Stimulated activated CD4-positive, alpha-beta T cell treated with anti-CD3 and anti-CD28 coated beads, Interleukin-1b, Interleukin-23, amount 100 ng/mL, for 24 hours (primary cell): ENCODE measurements around the gene CAT.

ENCODE experiments used
- DNase-seq, 4 experiments: peaks; one replicate each; pipeline ENCODE4 v3.0.0-alpha.2; 2020; ENCODE audit warnings: low read depth in 4 of 4, low spot score in 1 of 4

CAT gene

GRCh38 chr11:34459507-34460162, 20.9 kb downstream of the CAT start:
- no peak for DNase-seq

GRCh38 chr11:34460278-34460677, 21.5 kb downstream of the CAT start:
- no peak for DNase-seq

- no peak for DNase-seq
These were observed 22.5 kb downstream of the CAT start for GRCh38 chr11:34461215-34461614.

GRCh38 chr11:34464591-34465051, 25.9 kb downstream of the CAT start:
- no peak for DNase-seq

GRCh38 chr11:34466802-34467488, 28.2 kb downstream of the CAT start:
- no peak for DNase-seq

GRCh38 chr11:34468209-34468841, 29.6 kb downstream of the CAT start:
- DNase-seq: peak in 3 of 4 experiments; percentile 11 to 26 (median 13)

GRCh38 chr11:34473603-34474169, 35.0 kb downstream of the CAT start:
- no peak for DNase-seq

GRCh38 chr11:34475656-34476055, 36.9 kb downstream of the CAT start:
- no peak for DNase-seq

- no peak for DNase-seq
These were observed 38.1 kb downstream of the CAT start for GRCh38 chr11:34476849-34477248.

GRCh38 chr11:34478845-34479663, 40.3 kb downstream of the CAT start:
- DNase-seq: no peak

GRCh38 chr11:34480314-34480713, 41.6 kb downstream of the CAT start:
- DNase-seq: no peak

- DNase-seq: no peak
These were observed 42.6 kb downstream of the CAT start for GRCh38 chr11:34481307-34481706.

GRCh38 chr11:34483106-34483874, 44.6 kb downstream of the CAT start:
- no peak for DNase-seq

- DNase-seq: no peak
These were observed 48.7 kb downstream of the CAT start for GRCh38 chr11:34487430-34487829.

- no peak for DNase-seq
These were observed 50.3 kb downstream of the CAT start for GRCh38 chr11:34488855-34489557.

- no peak for DNase-seq
These were observed 51.6 kb downstream of the CAT start for GRCh38 chr11:34490304-34490703.

- DNase-seq: peak in 2 of 4 experiments; percentile 19 to 25
These were observed 54.2 kb downstream of the CAT start for GRCh38 chr11:34492806-34493414.

- no peak for DNase-seq
These were observed 54.7 kb downstream of the CAT start for GRCh38 chr11:34493468-34493867.

- no peak for DNase-seq
These were observed 55.3 kb downstream of the CAT start for GRCh38 chr11:34493926-34494595.
